ENCODE data around the gene NDUFB8.

DNA sequence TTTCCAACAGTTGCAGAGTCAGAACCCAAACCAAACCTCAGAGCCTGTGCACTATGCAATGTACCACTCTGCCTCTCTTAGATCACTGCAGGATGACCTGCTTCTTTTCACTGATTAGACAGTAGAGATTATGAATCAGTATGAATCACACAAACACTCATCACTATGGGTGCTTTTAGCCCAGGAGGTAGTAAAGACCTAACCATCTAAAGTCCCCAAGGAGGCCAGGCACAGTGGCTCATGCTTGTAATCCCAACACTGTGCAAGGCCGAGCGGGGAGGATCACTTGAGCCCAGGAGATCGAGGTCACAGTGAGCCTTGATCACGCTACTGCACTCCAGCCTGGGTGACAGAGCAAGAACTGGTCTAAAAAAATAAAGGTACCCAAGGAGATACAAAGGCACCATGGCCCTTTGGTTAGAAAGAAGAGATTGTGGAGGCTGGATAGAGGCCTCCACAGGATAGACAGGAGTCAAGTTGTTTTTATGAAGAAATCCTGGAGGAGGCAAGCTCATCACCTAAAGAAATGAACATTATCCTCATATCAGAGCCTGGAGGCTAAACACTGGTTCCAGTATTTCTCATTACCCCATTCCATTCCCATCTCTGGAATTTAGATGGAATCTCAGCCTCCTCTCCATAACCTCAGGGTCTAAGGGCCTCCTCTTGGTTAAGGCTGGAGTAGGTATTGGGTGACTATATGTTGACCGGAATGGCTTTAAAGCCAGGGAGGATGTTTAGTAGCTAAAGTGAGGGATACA, 22.9 kb downstream of the NDUFB8 start:
- TF ChIP-seq EZH2phosphoT487 (IDR thresholded peaks at IDR 0.05; ENCODE audit: insufficient read depth, low read depth) = no peak
- TF ChIP-seq EZH2 (IDR thresholded peaks at IDR 0.05; ENCODE audit: insufficient read depth, poor library complexity, severe bottlenecking) = no peak
